AG04449 (cell line): ENCODE data around the gene NRTN.

ENCODE experiments used
- CTCF ChIA-PET: fragments of 350-600 bp; formaldehyde crosslinking; extraction: SDS; loops from one replicate; lab custom pipeline; 2021; ENCODE audit warnings: antibody characterized with exemption; lab: Yijun Ruan, JAX
- POLR2A ChIA-PET: fragments of 400-600, 350-600 bp; formaldehyde crosslinking; extraction: SDS; loops from one replicate; lab custom pipeline; 2020; ENCODE audit warnings: antibody characterized with exemption, inconsistent platforms; lab: Yijun Ruan, JAX
- DNase-seq: peaks from one replicate; pipeline ENCODE4 v3.0.0-alpha.2; 2010; ENCODE audit warnings: low read depth, low spot score
- H3K4me3 ChIP-seq: 2 replicates; pipeline ENCODE4 v1.5.1; 2011; ENCODE audit warnings: low read depth, mild to moderate bottlenecking, control low read depth, low read length
- CTCF ChIP-seq: IDR thresholded peaks from one replicate; pipeline ENCODE4 v1.5.1; 2011; ENCODE audit warnings: mild to moderate bottlenecking, moderate library complexity, low read length, control low read depth, inconsistent platforms; ENCODE audit not compliant: insufficient read depth; ENCODE audit errors: missing control alignments

The NRTN gene

DNA sequence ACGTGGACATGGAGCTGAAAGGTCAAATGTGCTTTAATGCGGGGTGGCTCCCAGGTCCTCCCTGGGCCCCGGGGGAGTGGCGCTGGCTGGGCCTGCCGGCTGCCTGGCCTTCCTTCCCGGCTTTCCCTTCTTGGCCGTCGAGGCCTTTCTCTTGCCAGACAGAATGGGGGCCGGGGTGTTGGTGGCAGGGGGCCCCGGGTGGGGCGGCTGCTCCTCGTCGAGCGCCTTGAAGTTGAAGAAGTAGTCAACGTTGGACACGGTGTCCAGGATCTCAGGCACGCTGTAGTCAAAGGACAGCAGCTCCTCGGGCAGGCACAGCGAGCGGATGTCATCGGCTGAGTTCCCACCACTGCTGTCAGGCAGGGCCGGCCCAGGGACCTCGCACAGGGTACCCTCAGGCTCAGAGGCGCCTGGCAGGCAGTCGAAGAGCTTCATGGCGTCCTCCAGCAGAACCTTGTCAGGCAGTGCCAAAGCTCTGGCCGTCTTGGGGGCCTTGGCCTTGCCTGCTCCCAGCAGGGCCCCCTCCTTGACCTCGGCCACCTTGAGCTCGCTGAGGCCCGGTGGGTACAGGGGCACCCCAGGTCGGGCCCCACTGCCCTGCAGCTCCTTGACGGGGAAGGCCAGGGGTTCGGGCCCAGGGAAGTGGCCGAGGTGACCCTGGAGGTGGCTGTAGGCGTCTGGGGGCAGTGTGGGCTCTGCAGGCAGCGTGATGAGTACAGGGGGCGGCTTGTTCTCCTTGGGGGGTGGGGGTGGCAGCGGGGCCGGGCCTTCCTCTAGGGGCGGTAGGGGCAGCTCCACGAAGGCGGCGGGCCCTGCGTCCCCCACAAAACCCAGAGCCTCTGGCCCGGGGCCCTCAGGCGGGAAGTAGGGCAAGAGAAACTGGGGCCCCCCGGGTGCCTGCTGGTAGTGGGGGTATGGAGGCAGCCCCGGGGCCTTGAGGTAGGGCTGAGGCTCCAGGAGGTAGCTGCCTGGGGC is 21.6 kb upstream of the NRTN start:
- ChIA-PET POLR2A (interaction anchor here (0.5 kb wide), 1 partner anchor 100 kb away, joined by 3 read pairs; no protein-coding TSS in a partner anchor), CTCF (interaction anchor here (1.8 to 2.0 kb wide), 2 partner anchors 9 to 21 kb away, joined by 5 to 8 read pairs; no protein-coding TSS in a partner anchor)
- H3K4me3 ChIP-seq, result no peak overlapping the region
- no peak for DNase-seq
- no peak for TF ChIP-seq CTCF

- ChIA-PET POLR2A (no interaction called here), CTCF (interaction anchor here (2.0 kb wide), 1 partner anchor 10 kb away, joined by 8 read pairs; no protein-coding TSS in a partner anchor)
- no peak for DNase-seq
- no peak for TF ChIP-seq CTCF
- H3K4me3 ChIP-seq, result no peak within 1 kb of the TSS
Measured at GRCh38 chr19:5784581-5785147, 20.2 kb upstream of the NRTN start, which contains the start of gene PRR22. Gene PRR22, minus strand, starts transcription at chr19:5784746. Its CDS starts 86 bp downstream, at chr19:5784660.

- TF ChIP-seq CTCF, result no peak
- DNase-seq, result no peak
- no peak overlapping the region for H3K4me3 ChIP-seq
- ChIA-PET POLR2A (no interaction called here), CTCF (no interaction called here)
Measured at GRCh38 chr19:5785423-5785822, 19.4 kb upstream of the NRTN start.

DNA sequence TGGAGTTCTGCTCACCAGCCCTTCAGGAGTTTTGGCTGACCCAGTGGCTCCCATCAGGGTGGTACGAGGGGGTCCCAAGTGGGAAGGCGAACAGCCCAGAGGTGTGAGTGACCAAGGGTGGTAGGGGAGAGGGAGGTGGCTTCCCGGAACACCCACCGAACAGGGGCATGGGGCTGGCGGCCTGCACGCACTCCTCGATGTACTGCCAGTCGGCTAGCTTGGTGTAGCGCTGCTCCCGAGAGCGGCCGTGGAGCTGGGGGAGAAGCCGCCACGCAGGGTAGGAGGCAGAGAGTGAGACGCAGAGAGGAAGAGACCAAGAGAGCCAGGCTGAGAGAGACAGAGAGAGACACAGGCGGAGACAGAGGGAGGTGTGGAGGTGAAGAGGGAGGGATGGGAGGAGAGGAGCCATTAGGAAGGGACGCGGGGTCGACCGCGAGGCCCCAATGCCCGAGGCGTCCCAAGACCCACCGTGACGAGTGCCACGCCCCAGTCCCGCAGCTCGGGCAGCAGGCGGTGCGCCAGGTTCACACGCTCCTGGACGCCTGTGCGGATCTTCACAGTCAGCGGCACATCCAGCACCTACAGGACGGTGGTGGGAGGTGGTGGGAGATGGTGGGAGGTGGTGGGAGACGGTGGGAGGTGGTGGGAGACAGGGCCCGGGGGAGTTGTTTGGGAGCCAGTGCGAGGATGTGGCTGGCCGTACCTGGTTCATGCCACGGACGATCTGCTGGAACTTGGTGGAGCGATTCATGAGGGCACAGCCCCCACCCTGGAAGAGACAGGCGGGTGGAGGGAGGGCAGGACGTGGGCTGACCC is 18.1 kb upstream of the NRTN start:
- ChIA-PET CTCF (no interaction called here), POLR2A (no interaction called here)
- DNase-seq, result no peak
- no peak for TF ChIP-seq CTCF
- no peak overlapping the region for H3K4me3 ChIP-seq

DNA sequence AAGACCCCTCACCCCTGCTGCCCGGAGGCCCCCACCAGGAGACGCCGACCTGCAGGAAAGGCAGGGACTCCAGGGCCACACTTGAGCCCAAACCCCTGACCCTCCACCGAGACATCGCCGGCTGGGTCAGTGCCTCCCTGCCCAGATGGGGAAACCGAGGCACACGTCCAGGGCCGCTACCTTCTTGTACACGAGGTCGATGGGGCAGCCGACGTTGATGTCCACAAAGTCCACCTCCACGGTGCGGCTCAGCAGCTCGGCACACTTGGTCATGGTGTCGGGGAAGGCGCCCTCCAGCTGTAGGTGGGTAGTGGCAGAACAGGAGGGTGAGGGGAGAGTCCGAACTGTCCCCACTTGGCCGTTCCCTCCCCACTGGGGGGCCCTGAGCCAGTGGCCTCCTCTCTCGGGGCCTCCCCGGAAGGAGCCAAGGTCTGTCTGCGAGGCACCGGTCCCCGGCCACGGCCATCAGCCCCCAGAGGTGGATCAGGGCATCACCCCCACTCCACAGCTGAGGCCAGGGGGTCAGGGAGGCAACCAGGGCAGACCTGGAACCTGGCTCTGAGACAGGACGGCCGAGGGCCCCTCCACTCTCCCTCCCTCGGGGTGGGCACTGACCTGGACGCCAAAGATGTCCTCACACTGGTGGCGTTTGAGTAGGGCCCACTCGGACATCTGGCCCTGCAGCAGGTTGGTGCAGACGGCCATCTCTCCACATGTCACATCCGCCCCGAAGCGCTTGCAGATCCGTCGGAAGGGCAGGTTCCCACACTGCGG is 17.3 kb upstream of the NRTN start:
- CTCF ChIA-PET, result no interaction called here
- no peak overlapping the region for H3K4me3 ChIP-seq
- POLR2A ChIA-PET, result no interaction called here
- no peak for DNase-seq
- TF ChIP-seq CTCF, result no peak
